Neuron (in vitro differentiated cells): ENCODE measurements around the gene NANP.
"Not testable (repeated sequence)": the region's sequence is repeated elsewhere in the genome, so short reads cannot be mapped to it uniquely, and the experiment has no call there.

ENCODE experiments used
- H2AFZ ChIP-seq: one replicate; pipeline ENCODE4 v1.6.1; 2013; ENCODE audit warnings: low read depth, mild to moderate bottlenecking, inconsistent platforms, low read length, moderate library complexity
- H3K27me3 ChIP-seq: one replicate; pipeline ENCODE4 v1.6.1; 2013; ENCODE audit warnings: low read length; ENCODE audit not compliant: insufficient read depth
- H3K36me3 ChIP-seq: one replicate; pipeline ENCODE4 v1.6.1; 2013; ENCODE audit warnings: low read length; ENCODE audit not compliant: insufficient read depth
- H3K4me1 ChIP-seq: one replicate; pipeline ENCODE4 v1.6.1; 2013; ENCODE audit warnings: low read length; ENCODE audit not compliant: insufficient read depth
- H3K4me3 ChIP-seq: 2 replicates; pipeline ENCODE4 v1.5.1; 2013; ENCODE audit warnings: mild to moderate bottlenecking, low read length, moderate library complexity
- H3K9me3 ChIP-seq: one replicate; pipeline ENCODE4 v1.6.1; 2013; ENCODE audit warnings: low read length

NANP gene

GRCh38 chr20:25601659-25602058, 22.2 kb downstream of the NANP start:
- Histone ChIP-seq H3K9me3 (no peaks in the 10 kb centered on the region), H3K4me3 (no peak overlapping the region), H3K4me1 (no peaks in the 10 kb centered on the region), H2AFZ (no peak overlapping the region), H3K27me3 (no peaks in the 10 kb centered on the region), H3K36me3 (no peaks in the 10 kb centered on the region)

GRCh38 chr20:25600632-25601031, 23.2 kb downstream of the NANP start:
- no peak overlapping the region for H2AFZ ChIP-seq
- no peaks in the 10 kb centered on the region for H3K36me3 ChIP-seq
- H3K4me3 ChIP-seq, result no peak overlapping the region
- no peaks in the 10 kb centered on the region for H3K4me1 ChIP-seq
- H3K27me3 ChIP-seq, result no peaks in the 10 kb centered on the region
- H3K9me3 ChIP-seq, result no peaks in the 10 kb centered on the region

DNA sequence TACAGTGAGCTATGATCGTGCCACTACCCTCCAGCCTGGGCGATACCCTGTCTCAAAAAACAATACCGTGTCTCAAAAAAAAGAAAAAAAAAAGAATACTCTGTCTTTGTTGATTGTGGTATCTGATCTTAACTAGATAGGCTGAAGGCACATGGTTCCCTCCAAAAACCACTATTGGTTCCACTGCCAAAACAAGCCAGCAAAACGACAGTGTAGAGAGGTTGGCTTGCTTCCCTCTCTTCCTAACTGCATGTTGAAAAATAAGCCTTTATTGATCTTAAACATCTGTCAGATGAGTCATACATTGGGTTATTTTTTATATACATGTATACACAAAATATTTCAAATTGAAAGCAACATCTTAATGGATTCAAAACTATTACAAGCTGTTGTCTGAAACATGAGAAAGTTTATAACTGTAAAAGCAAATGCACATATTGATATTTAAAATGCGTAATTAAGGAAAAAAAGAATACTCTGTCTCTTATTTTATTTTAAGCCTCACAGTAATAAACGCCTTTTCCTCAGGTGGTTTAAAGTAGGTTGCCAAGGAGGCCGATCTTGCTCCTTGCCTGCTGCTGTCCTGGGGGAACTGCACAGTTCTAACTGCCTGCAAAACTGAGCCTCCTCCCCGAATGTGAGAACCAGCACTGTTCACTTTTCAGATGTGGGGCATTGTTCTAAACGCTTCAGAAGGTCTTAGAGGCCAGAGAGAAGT, 31.5 kb downstream of the NANP start:
- Histone ChIP-seq H3K9me3 (no peaks in the 10 kb centered on the region), H3K27me3 (no peaks in the 10 kb centered on the region), H3K4me1 (peaks cover 6% of the 10 kb centered on the region), H3K36me3 (no peaks in the 10 kb centered on the region), H3K4me3 (no peak overlapping the region), H2AFZ (no peak overlapping the region)

DNA sequence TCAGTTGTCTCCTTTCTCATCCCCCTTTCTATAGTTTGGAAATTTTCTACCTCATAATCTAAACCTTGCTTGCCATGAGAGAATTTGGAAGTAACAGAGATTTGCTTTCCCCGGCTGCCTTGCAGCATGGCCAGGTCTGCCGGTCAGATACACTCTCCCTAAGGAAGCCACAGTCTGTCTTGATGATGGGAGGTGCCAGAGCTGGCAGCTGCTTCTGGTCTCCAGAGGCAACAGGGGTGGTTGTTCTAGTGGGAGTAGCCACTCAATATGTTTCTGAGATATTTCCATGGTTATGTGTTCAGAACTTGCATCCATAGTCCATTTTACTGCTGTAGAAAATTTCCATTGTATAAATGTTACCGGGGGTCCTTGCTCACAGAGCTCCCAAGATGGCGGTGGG, 33.0 kb downstream of the NANP start:
- not testable (repeated sequence) for H3K9me3 ChIP-seq, H3K36me3 ChIP-seq, H3K27me3 ChIP-seq, H3K4me1 ChIP-seq, H2AFZ ChIP-seq, H3K4me3 ChIP-seq

DNA sequence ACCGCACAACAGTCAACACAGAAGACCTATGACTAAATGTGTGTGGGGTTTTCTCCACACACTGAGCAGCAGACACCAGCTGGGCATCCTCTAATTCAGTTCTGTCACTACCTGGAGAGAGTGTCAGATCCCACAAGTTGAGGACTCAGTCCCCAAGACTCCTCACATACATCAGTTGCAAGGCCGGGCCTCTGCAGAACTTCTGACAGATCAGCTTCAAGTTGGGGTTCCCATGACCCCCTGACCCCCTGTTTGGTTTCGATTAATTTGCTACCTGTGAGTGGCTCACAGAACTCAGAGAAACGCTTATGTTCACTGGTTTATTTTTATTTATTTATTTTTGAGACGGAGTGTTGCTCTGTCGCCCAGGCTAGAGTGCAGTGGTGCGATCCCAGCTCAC, 35.3 kb downstream of the NANP start:
- no peak overlapping the region for H3K4me3 ChIP-seq
- H3K36me3 ChIP-seq, result no peaks in the 10 kb centered on the region
- no peaks in the 10 kb centered on the region for H3K9me3 ChIP-seq
- peaks cover 6% of the 10 kb centered on the region for H3K4me1 ChIP-seq
- no peak overlapping the region for H2AFZ ChIP-seq
- no peaks in the 10 kb centered on the region for H3K27me3 ChIP-seq

DNA sequence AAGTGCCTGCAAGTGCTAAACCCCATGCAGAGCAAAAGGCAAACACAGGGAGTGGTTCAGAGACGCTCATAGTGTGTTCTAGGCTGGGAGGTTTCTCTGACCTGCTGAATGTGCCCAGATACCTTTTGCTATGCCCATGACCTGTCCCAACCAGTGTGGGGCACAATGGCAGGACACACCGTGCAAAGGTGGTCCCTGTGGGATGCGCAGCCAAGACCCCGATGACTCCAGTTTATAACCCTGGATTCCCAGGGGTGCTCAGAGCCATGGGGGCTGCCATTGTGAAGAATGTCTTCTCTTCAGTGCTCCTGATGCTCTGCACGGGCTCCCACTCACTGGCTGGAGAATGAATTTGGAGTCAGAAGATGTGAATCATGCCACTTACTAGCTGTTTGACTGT, 36.3 kb downstream of the NANP start:
- Histone ChIP-seq H3K4me3 (no peak overlapping the region), H3K36me3 (no peaks in the 10 kb centered on the region), H3K9me3 (no peaks in the 10 kb centered on the region), H3K27me3 (no peaks in the 10 kb centered on the region), H3K4me1 (peaks cover 2% of the 10 kb centered on the region), H2AFZ (no peak overlapping the region)

DNA sequence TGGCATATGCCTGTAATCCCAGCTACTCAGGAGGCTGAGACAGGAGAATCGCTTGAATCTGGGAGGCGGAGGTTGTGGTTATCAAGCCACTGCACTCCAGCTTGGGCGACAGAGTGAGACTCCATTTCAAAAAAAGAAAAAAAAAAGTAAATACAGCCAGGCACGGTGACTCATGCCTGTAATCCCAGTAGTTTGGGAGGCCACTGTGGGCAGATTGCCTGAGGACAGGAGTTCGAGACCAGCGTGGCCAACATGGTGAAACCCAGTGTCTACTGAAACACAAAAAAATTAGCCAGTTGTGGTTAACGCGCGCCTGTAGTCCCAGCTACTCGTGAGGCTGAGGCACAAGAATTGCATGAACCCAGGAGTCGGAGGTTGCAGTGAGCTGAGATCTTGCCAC, 36.9 kb downstream of the NANP start:
- no peaks in the 10 kb centered on the region for H3K9me3 ChIP-seq
- no peaks in the 10 kb centered on the region for H3K27me3 ChIP-seq
- H3K4me3 ChIP-seq, result no peak overlapping the region
- H3K4me1 ChIP-seq, result no peaks in the 10 kb centered on the region
- H3K36me3 ChIP-seq, result no peaks in the 10 kb centered on the region
- no peak overlapping the region for H2AFZ ChIP-seq

DNA sequence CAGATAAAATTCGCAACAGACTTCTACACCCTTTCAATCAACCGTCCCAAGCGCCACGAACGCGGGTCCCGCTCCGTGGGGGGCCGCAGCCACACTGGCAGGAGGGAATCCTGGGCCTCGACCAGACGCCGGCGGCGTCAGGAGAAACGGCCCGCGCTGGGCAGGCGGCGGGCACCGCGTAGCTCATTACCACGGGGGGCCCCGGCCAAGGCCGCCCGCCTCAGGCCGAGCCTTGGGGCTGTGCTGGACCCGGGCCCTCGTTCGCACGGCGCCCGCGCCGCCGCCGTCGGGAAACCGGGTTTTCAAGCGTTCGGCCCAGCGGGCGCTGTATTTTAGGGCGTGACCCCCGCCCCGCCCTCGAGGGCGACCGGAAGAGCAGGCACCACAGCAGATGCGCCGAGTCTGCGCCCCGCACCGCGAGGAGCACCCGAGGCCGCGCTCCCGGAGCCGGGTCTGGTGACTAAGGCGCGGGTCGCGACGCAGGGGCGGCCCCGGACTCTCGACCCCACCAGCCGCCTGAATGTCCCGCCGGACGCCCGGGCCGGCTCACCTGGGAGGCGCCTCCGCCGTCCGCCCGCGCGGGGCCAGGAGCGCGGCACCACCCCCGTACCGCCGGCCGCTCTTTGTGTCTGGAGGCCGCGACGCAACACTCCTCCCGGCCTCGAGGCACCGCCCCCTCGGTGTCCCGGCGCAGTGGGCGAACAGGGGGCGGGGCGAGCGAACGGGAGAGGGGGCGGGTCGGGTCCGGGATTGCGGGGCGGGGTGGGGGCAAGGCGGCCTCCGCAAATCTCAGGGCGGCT, 38.7 kb downstream of the NANP start, which contains the start of gene NINL:
NINL (minus strand) TSS at position 627 of the 800 bp plus-strand sequence. CDS start 58,944 bp downstream, outside the sequence.
- Histone ChIP-seq H2AFZ (peak within 1 kb of the TSS; percentile 50), H3K36me3 (peaks cover 4% of the 10 kb centered on the region), H3K4me1 (no peaks in the 10 kb centered on the region), H3K27me3 (no peaks in the 10 kb centered on the region), H3K4me3 (peak within 1 kb of the TSS; percentile 55), H3K9me3 (no peaks in the 10 kb centered on the region)

GRCh38 chr20:25583607-25584006, 40.2 kb downstream of the NANP start:
- H3K4me3 ChIP-seq, result peak overlapping the region; percentile 55
- H3K4me1 ChIP-seq, H3K9me3 ChIP-seq, H3K27me3 ChIP-seq, H2AFZ ChIP-seq: not testable (repeated sequence)
- H3K36me3 ChIP-seq, result peaks cover 13% of the 10 kb centered on the region

DNA sequence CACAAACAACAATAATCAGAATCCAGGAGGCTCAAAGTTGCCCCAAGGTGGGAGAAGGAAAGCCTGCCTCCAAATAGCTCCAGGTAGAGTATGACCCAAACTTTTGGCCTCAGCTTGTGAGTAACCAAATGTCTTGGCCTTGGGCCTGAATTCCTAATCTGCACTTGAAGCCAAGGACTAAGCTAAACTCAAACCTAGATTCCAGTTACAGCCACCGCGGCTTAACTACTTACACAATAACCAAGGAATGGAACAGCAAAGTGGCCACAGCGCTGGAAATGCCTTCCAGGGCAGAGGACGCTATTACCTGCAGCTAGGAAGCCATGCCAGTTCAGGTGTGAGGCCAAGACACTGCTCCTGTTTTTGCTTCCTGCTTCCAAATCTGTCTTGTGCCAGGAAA, 43.1 kb downstream of the NANP start:
- no peaks in the 10 kb centered on the region for H3K27me3 ChIP-seq
- H2AFZ ChIP-seq, result no peak overlapping the region
- peaks cover 10% of the 10 kb centered on the region for H3K4me1 ChIP-seq
- H3K4me3 ChIP-seq, result no peak overlapping the region
- peaks cover 20% of the 10 kb centered on the region for H3K36me3 ChIP-seq
- peaks cover under 1% of the 10 kb centered on the region for H3K9me3 ChIP-seq

DNA sequence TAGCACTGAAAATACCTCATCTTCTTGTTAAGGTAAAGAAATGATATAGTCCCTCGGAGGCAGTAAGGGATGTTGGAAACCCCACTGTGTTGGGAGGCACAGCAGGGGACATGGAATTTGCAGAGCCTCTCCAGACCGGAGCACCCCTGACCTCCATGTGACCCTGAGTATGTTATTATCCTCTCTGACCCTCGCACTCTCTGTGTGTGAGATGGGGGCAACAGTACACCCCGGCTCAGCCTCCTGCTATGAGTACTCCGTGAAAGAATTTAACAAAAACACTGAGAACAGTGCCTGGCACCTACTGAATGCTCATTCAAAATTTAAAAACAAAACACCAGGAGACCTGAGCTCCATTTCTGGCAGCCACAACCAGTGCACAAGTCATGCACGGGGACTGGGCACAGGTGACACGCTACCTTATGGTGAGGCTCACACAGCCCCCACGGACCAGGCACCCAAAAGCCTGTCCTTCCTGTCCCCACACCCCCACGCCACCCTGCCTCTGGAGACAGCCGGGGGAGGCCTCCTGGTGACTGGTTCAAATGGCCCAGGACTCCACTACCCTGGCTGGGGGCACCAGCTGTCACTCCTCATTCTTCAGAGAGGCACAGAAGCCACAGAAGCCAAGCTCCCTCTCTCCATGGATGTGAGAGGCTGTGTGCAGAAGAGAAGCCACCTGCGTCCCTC, 44.6 kb downstream of the NANP start:
- Histone ChIP-seq H3K4me1 (peaks cover 10% of the 10 kb centered on the region), H3K36me3 (peaks cover 20% of the 10 kb centered on the region), H3K4me3 (no peak overlapping the region), H3K9me3 (peaks cover 3% of the 10 kb centered on the region), H2AFZ (no peak overlapping the region), H3K27me3 (no peaks in the 10 kb centered on the region)

DNA sequence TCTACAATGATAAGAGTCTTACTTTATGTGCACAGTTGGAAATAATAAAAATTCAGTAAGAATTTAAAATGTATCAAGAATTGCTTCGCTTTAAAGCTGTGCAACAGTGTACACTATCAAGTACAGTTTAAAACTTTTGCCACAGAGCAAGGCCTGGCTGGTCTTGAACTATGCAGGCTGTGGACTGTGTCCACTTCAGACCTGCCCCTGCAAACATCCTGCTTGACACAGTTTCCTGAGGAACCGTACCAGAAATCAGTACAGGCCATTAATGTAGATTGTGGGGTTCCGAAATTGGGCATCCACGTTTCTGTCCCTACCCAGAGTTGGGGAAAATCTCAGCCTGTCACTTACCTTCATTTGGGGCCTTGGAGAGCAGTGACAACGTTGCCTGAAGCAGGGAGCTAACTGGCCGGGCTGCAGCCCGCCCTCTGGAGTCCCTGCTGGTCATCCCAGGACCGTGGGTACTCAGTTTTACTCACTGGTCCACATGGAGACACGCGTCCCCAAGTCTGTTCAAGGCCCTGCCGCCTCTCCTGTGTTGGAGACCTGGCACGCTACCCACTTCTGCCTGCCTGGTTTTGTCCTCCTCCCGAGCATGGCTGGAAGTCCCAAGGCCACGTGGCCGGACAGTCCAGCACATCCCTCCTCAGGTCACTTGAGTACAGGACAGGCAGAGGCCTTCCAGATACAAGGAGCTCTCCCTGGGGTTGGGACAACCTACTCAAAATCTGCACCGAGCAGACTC, 46.9 kb downstream of the NANP start:
- no peaks in the 10 kb centered on the region for H3K27me3 ChIP-seq
- H3K36me3 ChIP-seq, result peaks cover 20% of the 10 kb centered on the region

More for the DNA sequence above, 46.9 kb downstream of the NANP start:
- H3K4me3 ChIP-seq, result no peak overlapping the region
- peaks cover 18% of the 10 kb centered on the region for H3K4me1 ChIP-seq
- peaks cover 3% of the 10 kb centered on the region for H3K9me3 ChIP-seq
- H2AFZ ChIP-seq, result no peak overlapping the region
